HG03342 (cell line): ENCODE results near the gene ZDHHC19.

Experiments used
- ATAC-seq: cut with Tn5 transposase; IDR thresholded peaks from one replicate; pipeline ENCODE4 v1.9.1; 2021; ENCODE audit warnings: mild to moderate bottlenecking, moderate library complexity; ENCODE audit not compliant: unreplicated experiment

ZDHHC19 gene

DNA sequence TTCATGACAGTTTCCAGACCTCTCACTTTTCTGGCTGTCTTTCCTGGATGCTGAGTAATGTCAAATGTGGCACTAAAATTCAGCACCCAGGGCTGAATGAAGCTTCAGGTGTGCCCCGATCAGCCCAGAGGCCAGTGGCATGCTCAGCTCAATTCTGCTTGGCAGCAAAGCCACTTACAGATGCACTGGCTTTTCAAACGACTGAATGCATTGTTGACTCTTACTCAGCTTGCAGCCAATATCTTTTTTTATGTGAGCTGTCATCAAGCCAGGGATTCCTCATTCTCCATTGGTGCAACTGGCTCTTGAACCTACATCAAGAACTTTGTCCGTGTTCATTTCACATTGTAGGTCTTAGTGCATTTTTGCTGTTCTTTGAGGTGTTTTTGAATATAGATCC lies 60.7 kb downstream of the ZDHHC19 start:
- ATAC-seq: no peak

DNA sequence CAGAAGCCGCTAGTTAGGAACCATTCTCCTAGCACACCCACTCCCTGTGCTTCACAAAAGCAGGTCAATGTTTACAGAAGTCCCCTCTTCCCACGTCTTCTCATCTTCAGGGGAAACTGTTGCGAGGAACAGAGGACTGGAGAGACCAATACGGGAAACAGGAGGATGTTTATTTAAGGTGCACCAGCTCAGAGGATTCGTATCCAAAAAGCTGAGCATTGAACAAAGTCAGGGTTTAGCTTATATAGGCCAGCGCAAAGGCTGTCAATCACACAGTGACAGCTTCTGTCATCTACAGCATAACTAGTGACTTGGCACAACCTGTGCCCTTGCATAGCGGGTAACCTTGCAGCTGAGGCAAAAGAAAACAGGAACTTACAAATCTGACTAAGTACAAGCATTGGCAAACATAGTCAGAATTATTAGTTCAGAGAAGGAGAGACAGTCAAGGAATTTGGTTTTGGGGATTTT lies 61.3 kb downstream of the ZDHHC19 start:
- no peak for ATAC-seq

DNA sequence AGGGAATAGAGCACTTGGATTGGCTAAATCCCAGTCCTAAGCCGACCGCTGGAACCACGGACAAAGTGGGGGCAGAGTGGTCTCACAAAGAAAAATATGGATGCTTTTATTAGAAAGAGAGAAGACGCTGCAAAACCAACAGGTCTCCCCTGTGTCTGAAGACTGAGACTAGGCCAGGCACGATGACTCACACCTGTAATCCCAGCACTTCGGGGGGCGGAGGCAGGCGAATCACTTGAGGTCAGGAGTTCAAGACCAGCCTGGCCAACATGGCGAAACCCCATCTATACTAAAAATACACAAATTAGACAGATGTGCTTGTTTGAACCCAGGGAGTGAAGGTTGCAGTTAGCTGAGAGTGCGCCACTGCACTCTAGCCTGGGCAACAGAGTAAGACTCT lies 61.8 kb downstream of the ZDHHC19 start:
- ATAC-seq: no peak
